Right lobe of liver (tissue), 4 donors: ENCODE results near the gene TBCD.

Source experiments
- POLR2A ChIP-seq: fragments of 450-650 bp; IDR thresholded peaks from one replicate; pipeline ENCODE4 v1.6.1; 2017; ENCODE audit warnings: antibody characterized with exemption, mild to moderate bottlenecking
- TF ChIP-seq, protein P1 (sequence below), 4 donors: fragments of 200-600 bp in 3 of 4; fragments of 450-650 bp in 1 of 4; IDR thresholded peaks; one replicate each; pipeline versions ENCODE4 v1.5.1 to v1.8.0; 2016 to 2022; ENCODE audit warnings: antibody characterized with exemption in 4 of 4, mild to moderate bottlenecking in 2 of 4
- donor health status: DM: no; HTN: no; CAD: no.
- donor health status: DM: no; HTN: no; CAD: no.
- donor health status: DM: no; HTN: yes; CAD: no.

GRCh38 chr17:82910770-82911169 is 158.9 kb downstream of the TBCD start:
- TF ChIP-seq, protein P1, sequence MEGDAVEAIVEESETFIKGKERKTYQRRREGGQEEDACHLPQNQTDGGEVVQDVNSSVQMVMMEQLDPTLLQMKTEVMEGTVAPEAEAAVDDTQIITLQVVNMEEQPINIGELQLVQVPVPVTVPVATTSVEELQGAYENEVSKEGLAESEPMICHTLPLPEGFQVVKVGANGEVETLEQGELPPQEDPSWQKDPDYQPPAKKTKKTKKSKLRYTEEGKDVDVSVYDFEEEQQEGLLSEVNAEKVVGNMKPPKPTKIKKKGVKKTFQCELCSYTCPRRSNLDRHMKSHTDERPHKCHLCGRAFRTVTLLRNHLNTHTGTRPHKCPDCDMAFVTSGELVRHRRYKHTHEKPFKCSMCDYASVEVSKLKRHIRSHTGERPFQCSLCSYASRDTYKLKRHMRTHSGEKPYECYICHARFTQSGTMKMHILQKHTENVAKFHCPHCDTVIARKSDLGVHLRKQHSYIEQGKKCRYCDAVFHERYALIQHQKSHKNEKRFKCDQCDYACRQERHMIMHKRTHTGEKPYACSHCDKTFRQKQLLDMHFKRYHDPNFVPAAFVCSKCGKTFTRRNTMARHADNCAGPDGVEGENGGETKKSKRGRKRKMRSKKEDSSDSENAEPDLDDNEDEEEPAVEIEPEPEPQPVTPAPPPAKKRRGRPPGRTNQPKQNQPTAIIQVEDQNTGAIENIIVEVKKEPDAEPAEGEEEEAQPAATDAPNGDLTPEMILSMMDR (IDR thresholded peaks at IDR 0.05): no peak
- no peak for TF ChIP-seq POLR2A
